Activated naive CD8-positive, alpha-beta T cell treated with anti-CD3 and anti-CD28 coated beads for 36 hours (primary cell): ENCODE data around the gene DCP1B. TPM values are rescaled to one million over a fixed set of nuclear protein-coding genes. Genes with fewer than 3 reads are reported as not detected.

Experiments used
- DNase-seq: peaks from one replicate; pipeline ENCODE4 v3.0.0; 2021
- H3K27ac Mint-ChIP-seq: one replicate; pipeline ENCODE4 v1.8.0; 2022; ENCODE audit warnings: mild to moderate bottlenecking, moderate library complexity, mixed read lengths
- H3K27me3 Mint-ChIP-seq: one replicate; pipeline ENCODE4 v1.8.0; 2022; ENCODE audit warnings: mild to moderate bottlenecking, mixed read lengths
- H3K36me3 Mint-ChIP-seq: one replicate; pipeline ENCODE4 v1.8.0; 2021; ENCODE audit warnings: mild to moderate bottlenecking, mixed read lengths
- H3K4me1 Mint-ChIP-seq: one replicate; pipeline ENCODE4 v1.8.0; 2021; ENCODE audit warnings: mixed read lengths
- H3K4me3 Mint-ChIP-seq: one replicate; pipeline ENCODE4 v1.8.0; 2022; ENCODE audit warnings: mild to moderate bottlenecking, moderate library complexity, mixed read lengths
- H3K9me3 Mint-ChIP-seq: one replicate; pipeline ENCODE4 v1.8.0; 2022; ENCODE audit warnings: mixed read lengths
- total RNA-seq, 2 experiments: library from RNA; stranded (reverse); gene quantifications; one replicate each; pipeline ENCODE4 v1.2.3, GENCODE V29; 2021

The DCP1B gene
- total RNA-seq, 2 experiments from 2014 or later: 12.4 to 12.8 TPM

GRCh38 chr12:1916371-1917171 is 87.7 kb downstream of the DCP1B start:
- Mint-ChIP-seq H3K27ac (no peak overlapping the region), H3K27me3 (peaks cover 4% of the 10 kb centered on the region), H3K36me3 (no peaks in the 10 kb centered on the region), H3K4me1 (peaks cover 12% of the 10 kb centered on the region), H3K9me3 (no peaks in the 10 kb centered on the region), H3K4me3 (no peak overlapping the region)
- DNase-seq: no peak

- peak; percentile 33 for DNase-seq
- Mint-ChIP-seq H3K27ac (peak overlapping the region; percentile 69), H3K9me3 (no peaks in the 10 kb centered on the region), H3K4me1 (peaks cover 12% of the 10 kb centered on the region), H3K4me3 (peak overlapping the region; percentile 19), H3K27me3 (peaks cover 4% of the 10 kb centered on the region), H3K36me3 (no peaks in the 10 kb centered on the region)
These were observed 88.9 kb downstream of the DCP1B start for GRCh38 chr12:1915082-1915968.

GRCh38 chr12:1914114-1914911 is 89.9 kb downstream of the DCP1B start:
- no peak for DNase-seq
- no peak overlapping the region for H3K27ac Mint-ChIP-seq
- no peaks in the 10 kb centered on the region for H3K9me3 Mint-ChIP-seq
- no peaks in the 10 kb centered on the region for H3K36me3 Mint-ChIP-seq
- H3K27me3 Mint-ChIP-seq: peaks cover 4% of the 10 kb centered on the region
- H3K4me1 Mint-ChIP-seq: peaks cover 12% of the 10 kb centered on the region
- no peak overlapping the region for H3K4me3 Mint-ChIP-seq

GRCh38 chr12:1913377-1914113 is 90.7 kb downstream of the DCP1B start:
- Mint-ChIP-seq H3K27me3 (peaks cover 4% of the 10 kb centered on the region), H3K36me3 (no peaks in the 10 kb centered on the region), H3K4me1 (peaks cover 12% of the 10 kb centered on the region), H3K27ac (no peak overlapping the region), H3K4me3 (no peak overlapping the region), H3K9me3 (no peaks in the 10 kb centered on the region)
- DNase-seq: no peak

- Mint-ChIP-seq H3K9me3 (no peaks in the 10 kb centered on the region), H3K4me1 (peaks cover 13% of the 10 kb centered on the region), H3K27ac (no peak overlapping the region), H3K4me3 (no peak overlapping the region), H3K27me3 (peaks cover 3% of the 10 kb centered on the region), H3K36me3 (no peaks in the 10 kb centered on the region)
- no peak for DNase-seq
These were observed 91.5 kb downstream of the DCP1B start for GRCh38 chr12:1912580-1913376.

- Mint-ChIP-seq H3K27ac (no peak overlapping the region), H3K4me1 (peaks cover 16% of the 10 kb centered on the region), H3K27me3 (peaks cover 4% of the 10 kb centered on the region), H3K9me3 (peaks cover 3% of the 10 kb centered on the region), H3K4me3 (no peak overlapping the region), H3K36me3 (no peaks in the 10 kb centered on the region)
- no peak for DNase-seq
These were observed 92.4 kb downstream of the DCP1B start for GRCh38 chr12:1911598-1912575.

- Mint-ChIP-seq H3K4me1 (peaks cover 7% of the 10 kb centered on the region), H3K4me3 (no peak overlapping the region), H3K9me3 (peaks cover 13% of the 10 kb centered on the region), H3K27me3 (peaks cover 4% of the 10 kb centered on the region), H3K36me3 (no peaks in the 10 kb centered on the region), H3K27ac (no peak overlapping the region)
- no peak for DNase-seq
These were observed 93.8 kb downstream of the DCP1B start for GRCh38 chr12:1910468-1910867.

- Mint-ChIP-seq H3K27me3 (peaks cover 4% of the 10 kb centered on the region), H3K36me3 (no peaks in the 10 kb centered on the region), H3K27ac (no peak overlapping the region), H3K9me3 (peaks cover 20% of the 10 kb centered on the region), H3K4me1 (peaks cover 4% of the 10 kb centered on the region), H3K4me3 (no peak overlapping the region)
- DNase-seq: no peak
These were observed 95.5 kb downstream of the DCP1B start for GRCh38 chr12:1908758-1909157.

- Mint-ChIP-seq H3K36me3 (no peaks in the 10 kb centered on the region), H3K9me3 (peaks cover 28% of the 10 kb centered on the region), H3K4me3 (peak overlapping the region; percentile 77), H3K4me1 (peaks cover 4% of the 10 kb centered on the region), H3K27me3 (peaks cover 4% of the 10 kb centered on the region), H3K27ac (no peak overlapping the region)
- DNase-seq: peak; percentile 43
These were observed 96.3 kb downstream of the DCP1B start for GRCh38 chr12:1907652-1908611.

GRCh38 chr12:1906579-1906978 is 97.7 kb downstream of the DCP1B start:
- H3K36me3 Mint-ChIP-seq: no peaks in the 10 kb centered on the region
- H3K4me1 Mint-ChIP-seq: peaks cover 4% of the 10 kb centered on the region
- peaks cover 4% of the 10 kb centered on the region for H3K27me3 Mint-ChIP-seq
- H3K4me3 Mint-ChIP-seq: no peak overlapping the region
- H3K27ac Mint-ChIP-seq: no peak overlapping the region
- H3K9me3 Mint-ChIP-seq: peaks cover 40% of the 10 kb centered on the region
- DNase-seq: no peak

GRCh38 chr12:1904875-1905274 is 99.4 kb downstream of the DCP1B start:
- Mint-ChIP-seq H3K36me3 (no peaks in the 10 kb centered on the region), H3K4me1 (peaks cover 4% of the 10 kb centered on the region), H3K27ac (no peak overlapping the region), H3K9me3 (peaks cover 45% of the 10 kb centered on the region), H3K4me3 (no peak overlapping the region), H3K27me3 (peaks cover 4% of the 10 kb centered on the region)
- DNase-seq: no peak

GRCh38 chr12:1896964-1897363 is 107.3 kb downstream of the DCP1B start:
- H3K4me1 Mint-ChIP-seq: no peaks in the 10 kb centered on the region
- H3K36me3 Mint-ChIP-seq: no peaks in the 10 kb centered on the region
- H3K4me3 Mint-ChIP-seq: no peak overlapping the region
- no peak overlapping the region for H3K27ac Mint-ChIP-seq
- DNase-seq: no peak
- H3K27me3 Mint-ChIP-seq: peaks cover 7% of the 10 kb centered on the region
- peaks cover 16% of the 10 kb centered on the region for H3K9me3 Mint-ChIP-seq
